Fibroblast of lung (primary cell): ENCODE measurements around the gene SORCS3. TPM values are rescaled to one million over a fixed set of nuclear protein-coding genes. Genes with fewer than 3 reads are reported as not detected.

Experiments
- DNase-seq, 2 donors: peaks; one replicate each; pipeline versions ENCODE4 v3.0.0 to v3.0.0-alpha.2; 2010; ENCODE audit warnings: low read depth in 2 of 2
- H2AFZ ChIP-seq: 2 replicates; pipeline ENCODE4 v1.5.1; 2012; ENCODE audit warnings: low read length, control low read depth, inconsistent platforms
- H3K27ac ChIP-seq: 2 replicates; pipeline ENCODE4 v1.5.1; 2011; ENCODE audit warnings: low read length, control low read depth; ENCODE audit not compliant: insufficient read depth
- H3K27me3 ChIP-seq: 2 replicates; pipeline ENCODE4 v1.5.1; 2011; ENCODE audit warnings: mild to moderate bottlenecking, low read length; ENCODE audit not compliant: control insufficient read depth, insufficient read depth
- H3K36me3 ChIP-seq: 2 replicates; pipeline ENCODE4 v1.5.1; 2011; ENCODE audit warnings: low read length; ENCODE audit not compliant: control insufficient read depth, insufficient read depth
- H3K4me1 ChIP-seq: 2 replicates; pipeline ENCODE4 v1.5.1; 2011; ENCODE audit warnings: low read length; ENCODE audit not compliant: control insufficient read depth, insufficient read depth; ENCODE audit errors: extremely low read depth
- H3K4me2 ChIP-seq: 2 replicates; pipeline ENCODE4 v1.5.1; 2011; ENCODE audit warnings: low read length, control low read depth; ENCODE audit not compliant: insufficient read depth; ENCODE audit errors: extremely low read depth
- H3K4me3 ChIP-seq, 4 experiments: fragments of 200-600 bp in 1 of 4; sonication (generic) in 1 of 4; replicated peaks in 1 of 4; 2 replicates each; pipeline ENCODE4 v1.5.1; 2011 to 2016; ENCODE audit warnings: low read length in 4 of 4, low read depth in 3 of 4, mild to moderate bottlenecking in 3 of 4, control low read depth in 2 of 4, inconsistent platforms in 1 of 4, mixed read lengths in 1 of 4; ENCODE audit not compliant: insufficient read depth in 1 of 4; ENCODE audit errors: control extremely low read depth in 1 of 4
- H3K79me2 ChIP-seq: 2 replicates; pipeline ENCODE4 v1.5.1; 2012; ENCODE audit warnings: mild to moderate bottlenecking, low read length, inconsistent platforms; ENCODE audit not compliant: control insufficient read depth, insufficient read depth
- H3K9ac ChIP-seq: 2 replicates; pipeline ENCODE4 v1.5.1; 2011; ENCODE audit warnings: mild to moderate bottlenecking, low read length, control low read depth; ENCODE audit not compliant: insufficient read depth
- H3K9me3 ChIP-seq: 2 replicates; pipeline ENCODE4 v1.5.1; 2012; ENCODE audit warnings: low read depth, low read length; ENCODE audit not compliant: control insufficient read depth, insufficient read depth
- H4K20me1 ChIP-seq: 2 replicates; pipeline ENCODE4 v1.5.1; 2011; ENCODE audit warnings: low read length; ENCODE audit not compliant: control insufficient read depth, insufficient read depth; ENCODE audit errors: extremely low read depth
- EZH2 ChIP-seq: IDR thresholded peaks from 2 replicates; pipeline ENCODE4 v1.5.1; 2012; ENCODE audit warnings: low read length, control low read depth, mild to moderate bottlenecking; ENCODE audit errors: missing control alignments
- polyA plus RNA-seq, 2 donors: library from polyadenylated mRNA; depleted of rRNA in 1 of 2; stranded (reverse) in 1 of 2; unstranded in 1 of 2; fragments of >200 nt; gene quantifications; 2 replicates each; pipeline ENCODE4 v1.2.1, GENCODE V29; 2011 to 2012; ENCODE audit warnings: missing spikeins in 1 of 2
- total RNA-seq: library from RNA; depleted of rRNA; stranded (reverse); fragments of >200 nt; gene quantifications from 2 replicates; pipeline ENCODE4 v1.2.1, GENCODE V29; 2014
- TF ChIP-seq, protein P1 (sequence below), 2 donors: IDR thresholded peaks in 1 of 2; conservative IDR thresholded peaks in 1 of 2; 1 replicate in 1 of 2; 2 replicates in 1 of 2; pipeline ENCODE4 v1.5.1; 2011 to 2012; ENCODE audit warnings: low read length in 2 of 2, control low read depth in 1 of 2, inconsistent platforms in 1 of 2, low read depth in 1 of 2, mild to moderate bottlenecking in 1 of 2

The SORCS3 gene
- total and polyA plus RNA-seq, 2 donors (not counting 1 experiment from before 2014, with no cell fraction given): not detected

DNA sequence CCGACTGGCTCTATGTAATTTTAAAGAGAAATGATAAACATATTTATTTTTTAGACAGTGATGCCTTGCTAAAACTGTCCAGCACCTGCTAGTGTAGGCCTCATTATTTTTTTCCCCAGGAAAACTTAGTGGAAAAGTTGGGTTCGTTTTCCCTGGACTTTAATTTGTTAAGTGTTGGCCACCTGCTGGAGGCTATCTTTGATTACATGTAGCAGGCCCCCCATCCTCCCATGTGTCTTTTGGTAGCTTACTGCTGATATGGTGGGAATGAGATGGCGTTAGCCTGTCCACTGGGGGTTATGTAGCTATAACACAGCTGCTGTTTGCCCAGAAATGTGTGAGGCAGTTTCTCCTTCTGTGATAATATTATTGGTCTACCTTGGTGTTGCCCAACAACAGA is 265.0 kb downstream of the SORCS3 start:
- DNase-seq: no peak
- H3K4me1 ChIP-seq: no peaks in the 10 kb centered on the region
- no peak overlapping the region for H3K27ac ChIP-seq
- no peak overlapping the region for H3K9ac ChIP-seq
- no peak for TF ChIP-seq EZH2
- TF ChIP-seq, protein P1, sequence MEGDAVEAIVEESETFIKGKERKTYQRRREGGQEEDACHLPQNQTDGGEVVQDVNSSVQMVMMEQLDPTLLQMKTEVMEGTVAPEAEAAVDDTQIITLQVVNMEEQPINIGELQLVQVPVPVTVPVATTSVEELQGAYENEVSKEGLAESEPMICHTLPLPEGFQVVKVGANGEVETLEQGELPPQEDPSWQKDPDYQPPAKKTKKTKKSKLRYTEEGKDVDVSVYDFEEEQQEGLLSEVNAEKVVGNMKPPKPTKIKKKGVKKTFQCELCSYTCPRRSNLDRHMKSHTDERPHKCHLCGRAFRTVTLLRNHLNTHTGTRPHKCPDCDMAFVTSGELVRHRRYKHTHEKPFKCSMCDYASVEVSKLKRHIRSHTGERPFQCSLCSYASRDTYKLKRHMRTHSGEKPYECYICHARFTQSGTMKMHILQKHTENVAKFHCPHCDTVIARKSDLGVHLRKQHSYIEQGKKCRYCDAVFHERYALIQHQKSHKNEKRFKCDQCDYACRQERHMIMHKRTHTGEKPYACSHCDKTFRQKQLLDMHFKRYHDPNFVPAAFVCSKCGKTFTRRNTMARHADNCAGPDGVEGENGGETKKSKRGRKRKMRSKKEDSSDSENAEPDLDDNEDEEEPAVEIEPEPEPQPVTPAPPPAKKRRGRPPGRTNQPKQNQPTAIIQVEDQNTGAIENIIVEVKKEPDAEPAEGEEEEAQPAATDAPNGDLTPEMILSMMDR (conservative IDR thresholded peaks at IDR 0.05 in 1 of 2, IDR thresholded peaks at IDR 0.05 in 1 of 2; ENCODE audit: low read depth in 1 of 2, low read length in 2 of 2): no peak
- H3K79me2 ChIP-seq: no peaks in the 10 kb centered on the region
- H3K4me3 ChIP-seq: no peak overlapping the region
- H3K27me3 ChIP-seq: no peaks in the 10 kb centered on the region
- H2AFZ ChIP-seq: no peak overlapping the region
- no peaks in the 10 kb centered on the region for H4K20me1 ChIP-seq
- H3K36me3 ChIP-seq: no peaks in the 10 kb centered on the region
- no peak overlapping the region for H3K4me2 ChIP-seq
- no peaks in the 10 kb centered on the region for H3K9me3 ChIP-seq

DNA sequence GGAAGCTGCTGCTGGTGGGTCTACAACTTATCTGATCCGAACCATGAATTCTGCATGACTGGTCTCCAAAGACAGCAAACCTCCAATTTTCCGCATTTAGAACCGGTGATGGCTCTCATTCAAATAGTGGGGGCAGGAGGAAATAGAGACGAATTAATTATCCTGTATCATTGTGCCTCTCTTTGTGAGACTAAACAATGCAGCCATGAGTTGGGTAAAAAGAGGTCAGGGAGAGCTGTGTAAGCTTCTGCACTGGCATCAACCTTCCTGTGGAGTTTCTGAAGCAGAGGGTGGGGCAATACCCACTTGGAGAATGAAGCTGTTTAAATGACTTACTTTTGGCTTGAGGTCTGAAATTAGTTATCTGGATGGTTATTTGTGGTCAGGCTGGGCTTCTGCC is 266.4 kb downstream of the SORCS3 start:
- Histone ChIP-seq H2AFZ (no peak overlapping the region), H3K4me3 (no peak overlapping the region), H3K9me3 (no peaks in the 10 kb centered on the region), H3K4me2 (no peak overlapping the region), H3K79me2 (no peaks in the 10 kb centered on the region), H3K36me3 (no peaks in the 10 kb centered on the region), H3K27ac (no peak overlapping the region), H3K4me1 (no peaks in the 10 kb centered on the region), H3K9ac (no peak overlapping the region), H4K20me1 (no peaks in the 10 kb centered on the region), H3K27me3 (no peaks in the 10 kb centered on the region)
- no peak for TF ChIP-seq EZH2
- DNase-seq: no peak

DNA sequence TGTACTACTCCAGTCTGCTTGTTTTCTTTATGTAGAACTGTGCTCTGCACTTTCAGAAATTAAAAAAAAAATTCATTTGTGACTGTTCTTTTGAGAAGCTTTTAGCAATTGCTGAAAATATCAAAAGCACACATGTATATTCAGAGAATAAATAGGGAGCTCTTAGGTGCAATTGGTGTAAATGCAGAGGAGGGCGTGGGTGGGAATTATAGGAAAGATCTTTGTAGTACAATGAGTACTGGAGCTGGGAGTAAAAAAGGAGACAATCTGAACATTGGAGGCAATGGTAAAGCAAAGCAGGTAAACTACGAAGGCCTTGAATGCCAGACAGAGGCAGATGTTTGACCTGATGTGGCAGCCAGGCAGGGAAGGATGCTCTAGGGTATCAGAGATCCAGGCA is 267.5 kb downstream of the SORCS3 start:
- Histone ChIP-seq H4K20me1 (no peaks in the 10 kb centered on the region), H3K4me1 (no peaks in the 10 kb centered on the region), H3K4me2 (no peak overlapping the region), H3K9me3 (no peaks in the 10 kb centered on the region), H3K79me2 (no peaks in the 10 kb centered on the region), H3K9ac (no peak overlapping the region), H2AFZ (no peak overlapping the region), H3K4me3 (no peak overlapping the region), H3K27ac (no peak overlapping the region), H3K27me3 (no peaks in the 10 kb centered on the region), H3K36me3 (no peaks in the 10 kb centered on the region)
- no peak for DNase-seq
- TF ChIP-seq, protein P1 (conservative IDR thresholded peaks at IDR 0.05 in 1 of 2, IDR thresholded peaks at IDR 0.05 in 1 of 2; ENCODE audit: low read depth in 1 of 2, low read length in 2 of 2): no peak
- TF ChIP-seq EZH2: no peak
